ENCODE results near the gene ELMOD3.
"Not testable (repeated sequence)": the region's sequence is repeated elsewhere in the genome, so short reads cannot be mapped to it uniquely, and the experiment has no call there.

Gene ELMOD3

GRCh38 chr2:85439025-85439472 is 84.5 kb downstream of the ELMOD3 start:
- Mint-ChIP-seq H3K27me3 (ENCODE audit: low read depth) (no peaks in the 10 kb centered on the region), H3K4me1 (ENCODE audit: low read depth) (peaks cover 24% of the 10 kb centered on the region), H3K36me3 (ENCODE audit: low read depth) (no peaks in the 10 kb centered on the region), H3K9me3 (no peaks in the 10 kb centered on the region), H3K4me3 (no peak overlapping the region), H3K27ac (peak overlapping the region; percentile 65)

GRCh38 chr2:85439569-85439968 is 85.0 kb downstream of the ELMOD3 start:
- H3K4me3 Mint-ChIP-seq: peak overlapping the region; percentile 10
- H3K9me3 Mint-ChIP-seq; H3K27me3 Mint-ChIP-seq (ENCODE audit: low read depth); H3K36me3 Mint-ChIP-seq (ENCODE audit: low read depth): not testable (repeated sequence)
- peak overlapping the region; percentile 84 for H3K27ac Mint-ChIP-seq
- peaks cover 24% of the 10 kb centered on the region for H3K4me1 Mint-ChIP-seq (ENCODE audit: low read depth)

GRCh38 chr2:85439986-85440385 is 85.4 kb downstream of the ELMOD3 start:
- Mint-ChIP-seq H3K4me1 (ENCODE audit: low read depth) (peaks cover 24% of the 10 kb centered on the region), H3K27me3 (ENCODE audit: low read depth) (no peaks in the 10 kb centered on the region), H3K36me3 (ENCODE audit: low read depth) (no peaks in the 10 kb centered on the region), H3K9me3 (no peaks in the 10 kb centered on the region), H3K27ac (peak overlapping the region; percentile 84), H3K4me3 (peak overlapping the region; percentile 58)

GRCh38 chr2:85440729-85441128 is 86.2 kb downstream of the ELMOD3 start:
- peak overlapping the region; percentile 26 for H3K27ac Mint-ChIP-seq
- no peaks in the 10 kb centered on the region for H3K9me3 Mint-ChIP-seq
- peaks cover 26% of the 10 kb centered on the region for H3K4me1 Mint-ChIP-seq (ENCODE audit: low read depth)
- no peaks in the 10 kb centered on the region for H3K27me3 Mint-ChIP-seq (ENCODE audit: low read depth)
- H3K4me3 Mint-ChIP-seq: no peak overlapping the region
- no peaks in the 10 kb centered on the region for H3K36me3 Mint-ChIP-seq (ENCODE audit: low read depth)
